ENCODE measurements around the gene TFB1M. TPM values are rescaled to one million over a fixed set of nuclear protein-coding genes. Genes with fewer than 3 reads are reported as not detected.

Gene TFB1M
- total and polyA plus RNA-seq, 2 donors (not counting 1 experiment from before 2014, with no cell fraction given): 16.3 to 28.9 TPM

- no peak overlapping the region for H2AFZ ChIP-seq (ENCODE audit: low read length)
Measured at GRCh38 chr6:155317186-155317585, 2.9 kb upstream of the TFB1M start.

GRCh38 chr6:155316419-155316818, 2.1 kb upstream of the TFB1M start:
- Histone ChIP-seq H3K27ac (ENCODE audit: insufficient read depth, low read length) (no peak overlapping the region), H2AFZ (ENCODE audit: low read length) (no peak overlapping the region), H3K4me1 (ENCODE audit: control insufficient read depth, extremely low read depth, insufficient read depth, low read length) (no peaks in the 10 kb centered on the region), H3K4me2 (ENCODE audit: extremely low read depth, insufficient read depth, low read length) (no peak overlapping the region), H3K4me3 (replicated peaks in 1 of 4; ENCODE audit: control extremely low read depth in 1 of 4, insufficient read depth in 1 of 4, low read depth in 3 of 4, low read length in 4 of 4) (no peak overlapping the region), H3K36me3 (ENCODE audit: control insufficient read depth, insufficient read depth, low read length) (no peaks in the 10 kb centered on the region), H3K79me2 (ENCODE audit: control insufficient read depth, insufficient read depth, low read length) (peaks cover 10% of the 10 kb centered on the region), H3K27me3 (ENCODE audit: control insufficient read depth, insufficient read depth, low read length) (no peaks in the 10 kb centered on the region), H4K20me1 (ENCODE audit: control insufficient read depth, extremely low read depth, insufficient read depth, low read length) (no peaks in the 10 kb centered on the region), H3K9me3 (ENCODE audit: control insufficient read depth, insufficient read depth, low read depth, low read length) (no peaks in the 10 kb centered on the region), H3K9ac (ENCODE audit: insufficient read depth, low read length) (no peak overlapping the region)
- DNase-seq (ENCODE audit: low read depth in 2 of 2): no peak
- TF ChIP-seq, protein P1, sequence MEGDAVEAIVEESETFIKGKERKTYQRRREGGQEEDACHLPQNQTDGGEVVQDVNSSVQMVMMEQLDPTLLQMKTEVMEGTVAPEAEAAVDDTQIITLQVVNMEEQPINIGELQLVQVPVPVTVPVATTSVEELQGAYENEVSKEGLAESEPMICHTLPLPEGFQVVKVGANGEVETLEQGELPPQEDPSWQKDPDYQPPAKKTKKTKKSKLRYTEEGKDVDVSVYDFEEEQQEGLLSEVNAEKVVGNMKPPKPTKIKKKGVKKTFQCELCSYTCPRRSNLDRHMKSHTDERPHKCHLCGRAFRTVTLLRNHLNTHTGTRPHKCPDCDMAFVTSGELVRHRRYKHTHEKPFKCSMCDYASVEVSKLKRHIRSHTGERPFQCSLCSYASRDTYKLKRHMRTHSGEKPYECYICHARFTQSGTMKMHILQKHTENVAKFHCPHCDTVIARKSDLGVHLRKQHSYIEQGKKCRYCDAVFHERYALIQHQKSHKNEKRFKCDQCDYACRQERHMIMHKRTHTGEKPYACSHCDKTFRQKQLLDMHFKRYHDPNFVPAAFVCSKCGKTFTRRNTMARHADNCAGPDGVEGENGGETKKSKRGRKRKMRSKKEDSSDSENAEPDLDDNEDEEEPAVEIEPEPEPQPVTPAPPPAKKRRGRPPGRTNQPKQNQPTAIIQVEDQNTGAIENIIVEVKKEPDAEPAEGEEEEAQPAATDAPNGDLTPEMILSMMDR (conservative IDR thresholded peaks at IDR 0.05 in 1 of 2, IDR thresholded peaks at IDR 0.05 in 1 of 2; ENCODE audit: low read depth in 1 of 2, low read length in 2 of 2): no peak
- TF ChIP-seq EZH2 (IDR thresholded peaks at IDR 0.05; ENCODE audit: low read length, missing control alignments): no peak

More at GRCh38 chr6:155317186-155317585, 2.9 kb upstream of the TFB1M start:
- H3K4me2 ChIP-seq (ENCODE audit: extremely low read depth, insufficient read depth, low read length): no peak overlapping the region
- no peak overlapping the region for H3K4me3 ChIP-seq (replicated peaks in 1 of 4; ENCODE audit: control extremely low read depth in 1 of 4, insufficient read depth in 1 of 4, low read depth in 3 of 4, low read length in 4 of 4)
- no peak overlapping the region for H3K27ac ChIP-seq (ENCODE audit: insufficient read depth, low read length)
- H3K27me3 ChIP-seq (ENCODE audit: control insufficient read depth, insufficient read depth, low read length): no peaks in the 10 kb centered on the region
- TF ChIP-seq EZH2 (IDR thresholded peaks at IDR 0.05; ENCODE audit: low read length, missing control alignments): no peak
- TF ChIP-seq, protein P1 (conservative IDR thresholded peaks at IDR 0.05 in 1 of 2, IDR thresholded peaks at IDR 0.05 in 1 of 2; ENCODE audit: low read depth in 1 of 2, low read length in 2 of 2): peak in 1 of 2 donors; percentile 23
- peaks cover 9% of the 10 kb centered on the region for H3K79me2 ChIP-seq (ENCODE audit: control insufficient read depth, insufficient read depth, low read length)
- no peak overlapping the region for H3K9ac ChIP-seq (ENCODE audit: insufficient read depth, low read length)
- DNase-seq (ENCODE audit: low read depth in 2 of 2): peak in 1 of 2 donors; percentile 39
- no peaks in the 10 kb centered on the region for H3K4me1 ChIP-seq (ENCODE audit: control insufficient read depth, extremely low read depth, insufficient read depth, low read length)
- no peaks in the 10 kb centered on the region for H3K9me3 ChIP-seq (ENCODE audit: control insufficient read depth, insufficient read depth, low read depth, low read length)
- H4K20me1 ChIP-seq (ENCODE audit: control insufficient read depth, extremely low read depth, insufficient read depth, low read length): no peaks in the 10 kb centered on the region
- no peaks in the 10 kb centered on the region for H3K36me3 ChIP-seq (ENCODE audit: control insufficient read depth, insufficient read depth, low read length)

GRCh38 chr6:155315516-155315871, 1.2 kb upstream of the TFB1M start:
- peaks cover 10% of the 10 kb centered on the region for H3K79me2 ChIP-seq (ENCODE audit: control insufficient read depth, insufficient read depth, low read length)
- H3K9me3 ChIP-seq (ENCODE audit: control insufficient read depth, insufficient read depth, low read depth, low read length): no peaks in the 10 kb centered on the region
- peak; percentile 6 for DNase-seq (ENCODE audit: low read depth in 2 of 2)
- peak overlapping the region; percentile 42 to 95 (median 70) for H3K4me3 ChIP-seq (replicated peaks in 1 of 4; ENCODE audit: control extremely low read depth in 1 of 4, insufficient read depth in 1 of 4, low read depth in 3 of 4, low read length in 4 of 4)
- H3K4me2 ChIP-seq (ENCODE audit: extremely low read depth, insufficient read depth, low read length): peak overlapping the region; percentile 82
- no peaks in the 10 kb centered on the region for H4K20me1 ChIP-seq (ENCODE audit: control insufficient read depth, extremely low read depth, insufficient read depth, low read length)
- no peaks in the 10 kb centered on the region for H3K27me3 ChIP-seq (ENCODE audit: control insufficient read depth, insufficient read depth, low read length)
- H3K4me1 ChIP-seq (ENCODE audit: control insufficient read depth, extremely low read depth, insufficient read depth, low read length): peaks cover 4% of the 10 kb centered on the region
- no peaks in the 10 kb centered on the region for H3K36me3 ChIP-seq (ENCODE audit: control insufficient read depth, insufficient read depth, low read length)
- H3K27ac ChIP-seq (ENCODE audit: insufficient read depth, low read length): peak overlapping the region; percentile 86
- TF ChIP-seq, protein P1 (conservative IDR thresholded peaks at IDR 0.05 in 1 of 2, IDR thresholded peaks at IDR 0.05 in 1 of 2; ENCODE audit: low read depth in 1 of 2, low read length in 2 of 2): no peak
- no peak for TF ChIP-seq EZH2 (IDR thresholded peaks at IDR 0.05; ENCODE audit: low read length, missing control alignments)
- H2AFZ ChIP-seq (ENCODE audit: low read length): peak overlapping the region; percentile 3
- peak overlapping the region; percentile 1 for H3K9ac ChIP-seq (ENCODE audit: insufficient read depth, low read length)
